Measurements from ENCODE around the gene DNASE2. TPM values are rescaled to one million over a fixed set of nuclear protein-coding genes. Genes with fewer than 3 reads are reported as not detected.

DNASE2 gene
- total RNA-seq, 1 experiment from 2014 or later: 18.9 TPM

GRCh38 chr19:12834566-12834943, 46.7 kb downstream of the DNASE2 start, which contains the start of gene RTBDN:
Gene RTBDN, minus strand, starts transcription at chr19:12834579. Its CDS starts 4,600 bp downstream, at chr19:12829979.
- DNase-seq (ENCODE audit: low read depth): no peak

- no peak for DNase-seq (ENCODE audit: low read depth)
These were observed 47.3 kb downstream of the DNASE2 start for GRCh38 chr19:12833738-12834565.

GRCh38 chr19:12833418-12833737, 47.9 kb downstream of the DNASE2 start:
- no peak for DNase-seq (ENCODE audit: low read depth)

GRCh38 chr19:12828494-12828893, 52.8 kb downstream of the DNASE2 start:
- DNase-seq (ENCODE audit: low read depth): no peak

GRCh38 chr19:12825254-12826131, 55.8 kb downstream of the DNASE2 start:
- DNase-seq (ENCODE audit: low read depth): no peak

Other genes with a start within 250 kb of the DNASE2 start
- 48.1 and 73.8 TPM in 2 replicates for gene MAN2B1, start 214.7 kb downstream of the DNASE2 start, total RNA-seq (2014; rRNA removed)
- 9.1 and 10.0 TPM in 2 replicates for gene WDR83, start 214.6 kb downstream of the DNASE2 start, total RNA-seq (2014; rRNA removed)
- gene DHPS, start 199.6 kb downstream of the DNASE2 start, total RNA-seq (2014; rRNA removed): 106 and 109 TPM in 2 replicates
- gene GNG14, start 193.5 kb downstream of the DNASE2 start, total RNA-seq (2014; rRNA removed): not detected in 2 replicates
- 8.1 and 8.7 TPM in 2 replicates for gene FBXW9, start 184.8 kb downstream of the DNASE2 start, total RNA-seq (2014; rRNA removed)
- gene TNPO2, start 157.5 kb downstream of the DNASE2 start, total RNA-seq (2014; rRNA removed): 41.0 and 56.0 TPM in 2 replicates
- gene TRIR, start 146.8 kb downstream of the DNASE2 start, total RNA-seq (2014; rRNA removed): 372 and 446 TPM in 2 replicates
- 136 and 155 TPM in 2 replicates for gene GET3, start 144.0 kb downstream of the DNASE2 start, total RNA-seq (2014; rRNA removed)
- 0.45 and 0.98 TPM in 2 replicates for gene BEST2, start 129.7 kb downstream of the DNASE2 start, total RNA-seq (2014; rRNA removed)
- 15.2 and 20.3 TPM in 2 replicates for gene HOOK2, start 105.9 kb downstream of the DNASE2 start, total RNA-seq (2014; rRNA removed)
- gene JUNB, start 90.0 kb downstream of the DNASE2 start, total RNA-seq (2014; rRNA removed): 76.8 and 91.4 TPM in 2 replicates
- 101 and 124 TPM in 2 replicates for gene PRDX2, start 79.6 kb downstream of the DNASE2 start, total RNA-seq (2014; rRNA removed)
- not detected in 2 replicates for gene THSD8, start 79.4 kb downstream of the DNASE2 start, total RNA-seq (2014; rRNA removed)
- gene RNASEH2A, start 74.9 kb downstream of the DNASE2 start, total RNA-seq (2014; rRNA removed): 56.2 and 59.5 TPM in 2 replicates
- not detected in 2 replicates for gene RTBDN, start 46.9 kb downstream of the DNASE2 start, total RNA-seq (2014; rRNA removed)
- gene MAST1, start 42.9 kb downstream of the DNASE2 start, total RNA-seq (2014; rRNA removed): 0.13 TPM in 1 of 2 replicates, not detected in the other
- not detected in 2 replicates for gene KLF1, start 5.8 kb upstream of the DNASE2 start, total RNA-seq (2014; rRNA removed)
- 24.6 and 31.9 TPM in 2 replicates for gene GCDH, start 9.7 kb upstream of the DNASE2 start, total RNA-seq (2014; rRNA removed)
- 0.17 TPM in 1 of 2 replicates, not detected in the other for gene SYCE2, start 37.8 kb upstream of the DNASE2 start, total RNA-seq (2014; rRNA removed)
- gene FARSA, start 52.3 kb upstream of the DNASE2 start, total RNA-seq (2014; rRNA removed): 64.0 and 77.4 TPM in 2 replicates
- 1,263 and 1,378 TPM in 2 replicates for gene CALR, start 57.2 kb upstream of the DNASE2 start, total RNA-seq (2014; rRNA removed)
- 158 and 176 TPM in 2 replicates for gene RAD23A, start 64.4 kb upstream of the DNASE2 start, total RNA-seq (2014; rRNA removed)
- 59.3 and 71.9 TPM in 2 replicates for gene GADD45GIP1, start 75.8 kb upstream of the DNASE2 start, total RNA-seq (2014; rRNA removed)
- gene DAND5, start 88.1 kb upstream of the DNASE2 start, total RNA-seq (2014; rRNA removed): 0.06 TPM in 1 of 2 replicates, not detected in the other
- 9.2 and 13.9 TPM in 2 replicates for gene NFIX, start 114.0 kb upstream of the DNASE2 start, total RNA-seq (2014; rRNA removed)
- not detected in 2 replicates for gene LYL1, start 221.4 kb upstream of the DNASE2 start, total RNA-seq (2014; rRNA removed)
- gene TRMT1, start 235.3 kb upstream of the DNASE2 start, total RNA-seq (2014; rRNA removed): 39.6 and 40.0 TPM in 2 replicates
- gene NACC1, start 236.8 kb upstream of the DNASE2 start, total RNA-seq (2014; rRNA removed): 84.1 and 86.1 TPM in 2 replicates